ENCODE measurements around the gene GBP3. TPM values are rescaled to one million over a fixed set of nuclear protein-coding genes. Genes with fewer than 3 reads are reported as not detected.
"Not testable (repeated sequence)": the region's sequence is repeated elsewhere in the genome, so short reads cannot be mapped to it uniquely, and the experiment has no call there.

Gene GBP3
- total RNA-seq, 1 donor: 29.1 TPM

- H3K27me3 ChIP-seq (ENCODE audit: insufficient read depth, low read length); H3K9me3 ChIP-seq (ENCODE audit: low read depth, low read length); H3K4me3 ChIP-seq (ENCODE audit: low read length): not testable (repeated sequence)
- peaks cover 10% of the 10 kb centered on the region for H3K4me1 ChIP-seq (ENCODE audit: insufficient read depth, low read length)
Observed at GRCh38 chr1:89046318-89047183, 23.9 kb upstream of the GBP3 start.

DNA sequence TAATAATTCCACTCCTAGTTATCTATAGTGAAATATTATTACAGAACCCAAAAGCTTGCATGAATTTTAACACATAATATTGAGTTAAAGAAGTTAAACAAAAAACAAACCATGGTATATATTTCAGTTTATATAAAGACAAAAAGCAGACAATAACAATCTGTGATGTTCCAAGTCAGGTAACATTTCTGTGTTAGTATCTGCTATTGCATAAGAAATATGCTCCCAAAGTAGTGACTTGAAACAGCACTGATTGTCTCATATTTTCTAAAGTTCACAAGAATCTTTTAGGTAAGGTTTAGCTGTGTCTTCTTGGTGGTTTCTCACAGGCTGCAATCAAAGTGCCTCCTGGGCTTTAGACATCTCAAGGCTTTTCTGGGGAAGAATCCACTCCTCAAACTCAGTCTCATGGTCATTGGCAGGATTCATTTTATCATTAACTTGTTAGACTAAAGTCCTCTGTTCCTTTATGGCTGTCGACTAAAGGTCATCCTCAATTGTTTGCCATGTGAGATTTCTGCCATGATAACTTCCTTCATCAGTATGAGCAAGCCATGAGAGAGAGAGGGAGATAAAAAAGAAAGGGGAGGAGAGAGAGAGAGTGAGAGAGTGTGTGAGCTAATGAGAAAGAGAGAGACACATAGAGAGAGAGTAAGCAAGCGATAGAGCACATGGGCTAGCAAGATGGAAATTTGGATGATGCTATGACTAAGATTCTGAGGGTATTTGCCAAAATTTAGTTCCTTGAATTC lies 22.5 kb upstream of the GBP3 start:
- Histone ChIP-seq H3K9me3 (ENCODE audit: low read depth, low read length) (no peaks in the 10 kb centered on the region), H3K27me3 (ENCODE audit: insufficient read depth, low read length) (no peaks in the 10 kb centered on the region), H3K4me1 (ENCODE audit: insufficient read depth, low read length) (peaks cover 12% of the 10 kb centered on the region), H3K4me3 (ENCODE audit: low read length) (no peak overlapping the region)

DNA sequence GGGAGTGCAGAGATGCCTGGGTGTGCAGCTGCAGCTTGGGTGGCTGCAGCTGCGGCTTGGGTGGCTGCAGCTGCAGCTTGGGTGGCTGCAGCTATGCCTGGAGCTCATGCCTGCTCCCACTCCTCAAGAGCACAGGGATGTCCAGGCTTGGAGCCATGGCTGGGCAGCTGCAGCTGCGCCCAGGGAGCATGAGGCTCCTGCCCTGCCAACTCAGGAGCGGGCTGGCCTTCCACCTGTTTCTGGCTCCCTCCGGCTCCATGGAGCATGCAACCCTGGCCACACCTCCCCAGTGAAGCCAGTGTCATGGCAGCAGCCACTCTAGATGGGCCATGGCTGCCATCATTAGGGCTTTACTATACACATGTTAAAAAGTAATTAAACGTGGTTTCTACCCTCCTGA lies 21.3 kb upstream of the GBP3 start:
- Histone ChIP-seq H3K9me3 (ENCODE audit: low read depth, low read length) (no peaks in the 10 kb centered on the region), H3K4me1 (ENCODE audit: insufficient read depth, low read length) (peaks cover 8% of the 10 kb centered on the region), H3K27me3 (ENCODE audit: insufficient read depth, low read length) (no peaks in the 10 kb centered on the region), H3K4me3 (ENCODE audit: low read length) (no peak overlapping the region)

GRCh38 chr1:89042491-89042890 lies 19.8 kb upstream of the GBP3 start:
- no peak overlapping the region for H3K4me3 ChIP-seq (ENCODE audit: low read length)
- peaks cover 8% of the 10 kb centered on the region for H3K4me1 ChIP-seq (ENCODE audit: insufficient read depth, low read length)
- H3K9me3 ChIP-seq (ENCODE audit: low read depth, low read length): no peaks in the 10 kb centered on the region
- no peaks in the 10 kb centered on the region for H3K27me3 ChIP-seq (ENCODE audit: insufficient read depth, low read length)

GRCh38 chr1:89041721-89042120 lies 19.1 kb upstream of the GBP3 start:
- H3K4me1 ChIP-seq (ENCODE audit: insufficient read depth, low read length): peaks cover 8% of the 10 kb centered on the region
- H3K27me3 ChIP-seq (ENCODE audit: insufficient read depth, low read length): no peaks in the 10 kb centered on the region
- no peak overlapping the region for H3K4me3 ChIP-seq (ENCODE audit: low read length)
- H3K9me3 ChIP-seq (ENCODE audit: low read depth, low read length): no peaks in the 10 kb centered on the region

DNA sequence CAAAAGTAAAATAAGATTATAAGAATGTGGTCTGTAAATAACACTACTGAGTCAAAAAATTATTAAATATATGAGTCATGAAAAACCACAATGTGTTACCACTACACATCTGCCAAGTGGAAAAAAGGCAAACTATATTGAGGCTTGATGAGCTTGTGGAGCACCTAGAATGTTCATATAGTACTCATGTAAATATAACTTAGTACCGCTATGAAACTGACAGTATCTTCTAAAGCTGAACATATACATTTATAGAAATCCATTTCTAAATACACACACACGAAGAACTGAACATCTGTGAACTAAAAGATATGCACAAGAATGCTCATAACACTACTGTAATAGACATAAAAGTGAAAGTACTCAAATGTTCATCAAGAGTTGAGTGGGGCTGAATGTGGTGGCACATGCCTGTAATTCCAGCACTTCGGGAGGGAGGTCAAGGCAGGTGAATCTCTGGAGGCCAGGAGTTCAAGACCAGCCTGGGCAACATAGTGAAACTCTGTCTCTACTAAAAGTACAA lies 18.5 kb upstream of the GBP3 start:
- H3K9me3 ChIP-seq (ENCODE audit: low read depth, low read length): no peaks in the 10 kb centered on the region
- H3K4me3 ChIP-seq (ENCODE audit: low read length): no peak overlapping the region
- H3K27me3 ChIP-seq (ENCODE audit: insufficient read depth, low read length): no peaks in the 10 kb centered on the region
- H3K4me1 ChIP-seq (ENCODE audit: insufficient read depth, low read length): peaks cover 8% of the 10 kb centered on the region

DNA sequence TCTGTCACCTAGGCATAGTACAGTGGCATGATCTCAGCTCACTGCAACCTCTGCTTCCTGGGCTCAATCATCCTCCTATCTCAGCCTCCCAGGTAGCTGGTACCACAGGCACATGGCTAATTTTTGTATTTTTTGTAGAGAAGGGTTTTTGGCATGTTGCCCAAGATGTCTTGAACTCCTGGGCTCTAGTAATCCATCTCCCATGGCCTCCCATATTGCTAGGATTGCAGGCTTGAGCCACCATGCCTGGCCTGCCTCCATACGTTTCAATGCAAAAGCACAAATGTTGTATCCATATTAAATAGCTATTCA lies 17.6 kb upstream of the GBP3 start:
- Histone ChIP-seq H3K4me1 (ENCODE audit: insufficient read depth, low read length) (peaks cover 8% of the 10 kb centered on the region), H3K9me3 (ENCODE audit: low read depth, low read length) (no peaks in the 10 kb centered on the region), H3K27me3 (ENCODE audit: insufficient read depth, low read length) (no peaks in the 10 kb centered on the region), H3K4me3 (ENCODE audit: low read length) (no peak overlapping the region)

DNA sequence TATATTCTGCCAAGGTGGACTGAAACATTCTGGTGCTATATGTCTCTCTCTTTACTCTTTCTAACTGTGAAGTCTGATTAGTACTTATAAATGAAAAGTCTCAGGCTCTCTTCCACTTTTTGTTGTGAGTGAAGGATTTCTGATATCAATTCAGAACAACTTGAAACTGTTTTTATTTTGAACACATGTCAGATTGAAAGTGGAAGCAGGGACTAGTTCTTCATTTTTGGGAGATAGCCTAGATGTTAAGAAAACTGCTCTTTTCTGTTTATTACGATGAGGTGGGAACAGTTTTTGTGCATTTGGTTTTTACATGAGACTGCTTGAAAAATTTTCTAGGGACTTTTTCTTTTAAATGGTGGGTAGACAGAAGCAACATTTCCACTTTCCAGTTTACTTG lies 14.5 kb upstream of the GBP3 start:
- no peaks in the 10 kb centered on the region for H3K9me3 ChIP-seq (ENCODE audit: low read depth, low read length)
- no peak overlapping the region for H3K4me3 ChIP-seq (ENCODE audit: low read length)
- peaks cover 15% of the 10 kb centered on the region for H3K4me1 ChIP-seq (ENCODE audit: insufficient read depth, low read length)
- no peaks in the 10 kb centered on the region for H3K27me3 ChIP-seq (ENCODE audit: insufficient read depth, low read length)

DNA sequence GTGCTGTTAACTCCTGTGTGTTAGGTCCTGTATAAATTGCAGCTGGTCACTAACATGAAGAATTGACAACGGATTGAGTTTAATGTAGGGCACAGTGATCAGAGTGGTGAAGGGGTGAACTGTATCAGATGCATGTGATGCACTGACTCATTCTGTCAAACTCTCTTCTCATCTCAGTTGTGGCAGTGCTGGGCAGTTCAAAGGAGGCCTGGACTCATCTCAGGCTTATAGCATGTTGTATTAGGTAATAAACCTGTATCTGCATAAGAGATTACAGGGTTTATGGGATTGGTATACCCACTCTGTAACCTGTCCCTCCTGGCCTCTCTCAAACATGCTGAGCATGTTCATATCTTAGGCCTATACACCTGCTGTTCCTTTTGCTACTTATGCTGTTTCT lies 12.4 kb upstream of the GBP3 start:
- no peak overlapping the region for H3K4me3 ChIP-seq (ENCODE audit: low read length)
- H3K9me3 ChIP-seq (ENCODE audit: low read depth, low read length): no peaks in the 10 kb centered on the region
- no peaks in the 10 kb centered on the region for H3K27me3 ChIP-seq (ENCODE audit: insufficient read depth, low read length)
- peaks cover 7% of the 10 kb centered on the region for H3K4me1 ChIP-seq (ENCODE audit: insufficient read depth, low read length)

- H3K4me1 ChIP-seq (ENCODE audit: insufficient read depth, low read length); H3K4me3 ChIP-seq (ENCODE audit: low read length); H3K27me3 ChIP-seq (ENCODE audit: insufficient read depth, low read length); H3K9me3 ChIP-seq (ENCODE audit: low read depth, low read length): not testable (repeated sequence)
Observed at GRCh38 chr1:89034004-89034403, 11.3 kb upstream of the GBP3 start.

- H3K27me3 ChIP-seq (ENCODE audit: insufficient read depth, low read length); H3K9me3 ChIP-seq (ENCODE audit: low read depth, low read length); H3K4me3 ChIP-seq (ENCODE audit: low read length); H3K4me1 ChIP-seq (ENCODE audit: insufficient read depth, low read length): not testable (repeated sequence)
Observed at GRCh38 chr1:89029051-89029450, 6.4 kb upstream of the GBP3 start.

- no peaks in the 10 kb centered on the region for H3K9me3 ChIP-seq (ENCODE audit: low read depth, low read length)
Observed at GRCh38 chr1:89025928-89026327, 3.3 kb upstream of the GBP3 start.

DNA sequence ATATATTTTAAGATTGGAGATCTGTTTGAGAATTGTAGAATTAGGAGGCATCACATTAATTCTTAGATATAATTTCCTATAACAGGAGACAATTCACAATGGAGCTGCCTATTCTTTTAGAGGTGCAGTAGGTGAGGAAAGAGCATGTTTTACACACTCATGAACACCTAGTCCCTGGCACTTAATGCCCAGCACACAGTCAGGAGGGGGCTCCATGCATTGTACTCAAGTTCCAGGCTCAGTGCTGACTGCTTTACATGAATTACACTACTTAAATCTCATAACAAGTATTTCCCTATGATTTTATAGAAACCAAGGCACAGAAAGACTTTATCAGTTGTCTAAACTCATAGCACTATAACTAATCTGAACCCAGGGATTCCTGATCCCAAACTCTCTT lies 360 bp upstream of the GBP3 start:
- no peaks in the 10 kb centered on the region for H3K27me3 ChIP-seq (ENCODE audit: insufficient read depth, low read length)
- no peak overlapping the region for H3K4me3 ChIP-seq (ENCODE audit: low read length)
- no peaks in the 10 kb centered on the region for H3K9me3 ChIP-seq (ENCODE audit: low read depth, low read length)
- peaks cover 34% of the 10 kb centered on the region for H3K4me1 ChIP-seq (ENCODE audit: insufficient read depth, low read length)

More at GRCh38 chr1:89025928-89026327, 3.3 kb upstream of the GBP3 start:
- H3K4me3 ChIP-seq (ENCODE audit: low read length): no peak overlapping the region
- no peaks in the 10 kb centered on the region for H3K27me3 ChIP-seq (ENCODE audit: insufficient read depth, low read length)
- peaks cover 19% of the 10 kb centered on the region for H3K4me1 ChIP-seq (ENCODE audit: insufficient read depth, low read length)

GRCh38 chr1:89018318-89018717 lies 4.3 kb downstream of the GBP3 start:
- H3K9me3 ChIP-seq (ENCODE audit: low read depth, low read length); H3K4me3 ChIP-seq (ENCODE audit: low read length); H3K27me3 ChIP-seq (ENCODE audit: insufficient read depth, low read length): not testable (repeated sequence)
- peaks cover 34% of the 10 kb centered on the region for H3K4me1 ChIP-seq (ENCODE audit: insufficient read depth, low read length)

DNA sequence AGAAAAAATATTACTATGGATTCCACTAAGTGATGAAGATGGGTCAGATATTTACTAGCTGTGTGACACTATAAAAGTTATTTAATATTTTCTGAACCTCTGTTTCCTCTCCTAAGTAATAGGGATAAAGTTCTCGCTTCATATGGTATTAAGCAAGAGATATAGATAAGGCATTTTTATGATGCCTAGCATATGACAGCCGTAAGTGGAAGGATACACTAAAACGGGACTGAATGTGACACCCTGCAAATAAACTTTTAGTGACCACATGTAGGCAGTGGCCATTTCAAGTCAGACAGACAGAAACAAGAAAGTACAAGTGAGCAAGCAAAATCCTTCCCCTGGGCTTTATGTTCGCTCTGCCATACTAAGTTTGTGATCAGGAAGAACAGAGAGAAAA lies 14.2 kb downstream of the GBP3 start:
- Histone ChIP-seq H3K4me3 (ENCODE audit: low read length) (no peak overlapping the region), H3K27me3 (ENCODE audit: insufficient read depth, low read length) (no peaks in the 10 kb centered on the region), H3K9me3 (ENCODE audit: low read depth, low read length) (no peaks in the 10 kb centered on the region), H3K4me1 (ENCODE audit: insufficient read depth, low read length) (no peaks in the 10 kb centered on the region)

All from mononuclear cell (primary cell).